GM12878 (cell line): ENCODE data around the gene TRAF5. TPM values are rescaled to one million over a fixed set of nuclear protein-coding genes. Genes with fewer than 3 reads are reported as not detected.
A peak's percentile ranks its signal among the peaks of the same experiment; 100 is the strongest.

Experiments
- ATAC-seq: fragments of 200-7000 bp; cut with Tn5 transposase; 3 replicates; pipeline ENCODE4 v1.9.1; 2020; ENCODE audit warnings: mild to moderate bottlenecking, moderate library complexity
- BruUV-seq: library from RNA; stranded (reverse); fragments of 400-500 nt; replicated peaks from 2 replicates; lab custom pipeline; 2021; lab: Mats Ljungman, UMichigan
- CTCF ChIA-PET: fragments of 300-600 bp; sonication (Branson Sonifier 250); formaldehyde crosslinking; extraction: SDS; loops from one replicate; lab custom pipeline; 2021; ENCODE audit warnings: inconsistent platforms; lab: Yijun Ruan, JAX
- POLR2A ChIA-PET: fragments of 350-600 bp; formaldehyde crosslinking; extraction: SDS; loops from one replicate; lab custom pipeline; 2021; ENCODE audit warnings: inconsistent platforms; lab: Charles Lee
- RAD21 ChIA-PET: fragments of 300-600 bp; sonication (Branson Sonifier 250); formaldehyde crosslinking; loops from one replicate; lab custom pipeline; 2023; ENCODE audit warnings: antibody characterized with exemption; ENCODE audit not compliant: unreplicated experiment; lab: Charles Lee
- SMC1A ChIA-PET: fragments of 300-600 bp; sonication (Branson Sonifier 250); formaldehyde crosslinking; loops from one replicate; lab custom pipeline; 2023; ENCODE audit not compliant: unreplicated experiment, uncharacterized antibody; lab: Charles Lee
- DNase-seq: peaks from one replicate; pipeline ENCODE4 v3.0.0-alpha.2; 2011; ENCODE audit warnings: low read depth, low spot score
- FAIRE-seq: peaks from 3 replicates; lab custom pipeline; 2011; peaks lifted over from hg19 to GRCh38; lab: Jason Lieb, UNC
- H2AFZ ChIP-seq: 2 replicates; pipeline ENCODE4 v1.6.0; 2011; ENCODE audit warnings: low read depth, low read length, control low read depth; ENCODE audit not compliant: control insufficient read depth
- H3K27ac ChIP-seq: 2 replicates; pipeline ENCODE4 v1.5.1; 2011; ENCODE audit warnings: control low read depth; ENCODE audit not compliant: control insufficient read depth, insufficient read depth
- H3K27me3 ChIP-seq, 2 experiments: replicated peaks in 1 of 2; 2 replicates each; pipeline versions ENCODE4 v1.6.0 to v1.6.1; 2011; ENCODE audit warnings: low read length in 1 of 2; ENCODE audit not compliant: control insufficient read depth in 2 of 2, insufficient read depth in 2 of 2
- H3K36me3 ChIP-seq, 2 experiments: 2 replicates each; pipeline ENCODE4 v1.5.1; 2011; ENCODE audit warnings: low read length in 1 of 2; ENCODE audit not compliant: control insufficient read depth in 2 of 2, insufficient read depth in 2 of 2
- H3K4me1 ChIP-seq: 2 replicates; pipeline ENCODE4 v1.6.1; 2011; ENCODE audit warnings: mild to moderate bottlenecking, low read length, moderate library complexity, mixed read lengths; ENCODE audit not compliant: control insufficient read depth, insufficient read depth
- H3K4me2 ChIP-seq: 2 replicates; pipeline ENCODE4 v1.6.0; 2011; ENCODE audit warnings: control low read depth; ENCODE audit not compliant: control insufficient read depth, insufficient read depth
- H3K4me3 ChIP-seq: fragments of 200-600 bp; sonication (generic); 2 replicates; pipeline ENCODE4 v1.5.1; 2016
- H3K79me2 ChIP-seq: 2 replicates; pipeline ENCODE4 v1.6.0; 2011; ENCODE audit warnings: low read length; ENCODE audit not compliant: control insufficient read depth, insufficient read depth
- H3K9ac ChIP-seq: 2 replicates; pipeline ENCODE4 v1.8.0; 2011; ENCODE audit warnings: low read length, control low read depth, mixed read lengths; ENCODE audit not compliant: control insufficient read depth, insufficient read depth
- H3K9me3 ChIP-seq: replicated peaks from 3 replicates; pipeline ENCODE4 v1.5.1; 2011; ENCODE audit warnings: mild to moderate bottlenecking, low read length; ENCODE audit not compliant: control insufficient read depth, insufficient read depth
- H4K20me1 ChIP-seq: 2 replicates; pipeline ENCODE4 v1.6.0; 2011; ENCODE audit not compliant: control insufficient read depth, insufficient read depth
- CREB1 ChIP-seq: IDR thresholded peaks from 2 replicates; pipeline ENCODE4 v1.6.1; 2012; ENCODE audit warnings: low read depth, mild to moderate bottlenecking, inconsistent platforms
- CREM ChIP-seq: IDR thresholded peaks from 2 replicates; pipeline ENCODE4 v1.6.1; 2014; ENCODE audit warnings: antibody characterized with exemption, low read depth
- ESRRA ChIP-seq: IDR thresholded peaks from 2 replicates; pipeline ENCODE4 v1.6.1; 2012; ENCODE audit warnings: mild to moderate bottlenecking, low read length, improper control_type of control experiment
- HDAC6 ChIP-seq: fragments of 200-600 bp; sonication (generic); IDR thresholded peaks from one replicate; pipeline ENCODE4 v1.8.0; 2017; ENCODE audit warnings: antibody characterized with exemption; ENCODE audit not compliant: unreplicated experiment
- IKZF1 ChIP-seq: fragments of 450-650 bp; conservative IDR thresholded peaks from 2 replicates; pipeline ENCODE4 v1.6.1; 2017; ENCODE audit warnings: antibody characterized with exemption, mild to moderate bottlenecking
- JUND ChIP-seq: IDR thresholded peaks from 2 replicates; pipeline ENCODE4 v1.6.1; 2012; ENCODE audit warnings: low read depth, mild to moderate bottlenecking, low read length, improper control_type of control experiment, moderate library complexity
- MEF2B ChIP-seq: fragments of 450-650 bp; IDR thresholded peaks from 2 replicates; pipeline ENCODE4 v1.6.1; 2018; ENCODE audit warnings: mild to moderate bottlenecking, moderate library complexity; ENCODE audit not compliant: partially characterized antibody, poor library complexity, severe bottlenecking
- NFYA ChIP-seq: IDR thresholded peaks from 2 replicates; pipeline ENCODE4 v1.6.1; 2011; ENCODE audit warnings: low read depth, mild to moderate bottlenecking, low read length, improper control_type of control experiment, borderline replicate concordance
- RELA ChIP-seq: fragments of 450-650 bp; IDR thresholded peaks from 2 replicates; pipeline ENCODE4 v1.8.0; 2014; ENCODE audit warnings: borderline replicate concordance; ENCODE audit not compliant: partially characterized antibody
- RUNX3 ChIP-seq: IDR thresholded peaks from 2 replicates; pipeline ENCODE4 v1.6.1; 2012; ENCODE audit warnings: low read length, inconsistent platforms
- WGBS: methylation state at CpG from one replicate; pipeline ENCODE4 v1.1.6; 2016; ENCODE audit warnings: low lambda C conversion rate; ENCODE audit not compliant: insufficient replicate concordance, insufficient coverage; ENCODE audit errors: missing lambda C conversion rate; 5-methylcytosine and 5-hydroxymethylcytosine counted together
- in situ Hi-C: fragments of 300-500 bp; cut with MboI; formaldehyde crosslinking; loops from 9 replicates; pipeline ENCODE4 v1.14.3; 2018; ENCODE audit warnings: mixed read lengths
- intact Hi-C: fragments of 100-400 bp; cut with micrococcal nuclease; formaldehyde crosslinking; loops from one replicate; pipeline ENCODE4 v1.14.2; 2022; ENCODE audit not compliant: unreplicated experiment
- polyA plus RNA-seq, 11 experiments: library from polyadenylated mRNA; depleted of rRNA in 4 of 11; unstranded in 6 of 11; stranded (reverse) in 5 of 11; fragments of >200 nt; fragmentation: Nextera tagmentation in 4 of 11; fragmentation: Illumina TruSeq in 1 of 11; extraction: Ambion mirVana in 4 of 11; extraction: Trizol in 1 of 11; gene quantifications; 1 replicate in 1 of 11; 2 replicates in 10 of 11; pipeline versions ENCODE4 v1.2.1 to v1.2.3, GENCODE V29; 2011 to 2016; ENCODE audit warnings: inconsistent platforms in 2 of 11, missing spikeins in 2 of 11, low read depth in 1 of 11
- total RNA-seq, 4 experiments: library from RNA; depleted of rRNA in 3 of 4; stranded (reverse); fragments of >200 nt in 3 of 4; fragmentation: Illumina TruSeq in 1 of 4; extraction: Trizol in 1 of 4; gene quantifications; 2 replicates each; pipeline versions ENCODE4 v1.2.1 to v1.2.3, GENCODE V29; 2013 to 2021
- TF ChIP-seq, protein P1 (sequence below): IDR thresholded peaks from 2 replicates; pipeline ENCODE4 v1.6.1; 2012; ENCODE audit warnings: low read length, inconsistent platforms
- TF ChIP-seq, protein P2 (sequence below): fragments of 450-650 bp; IDR thresholded peaks from 2 replicates; pipeline ENCODE4 v1.6.1; 2017; ENCODE audit warnings: mild to moderate bottlenecking
- TF ChIP-seq, protein P3 (sequence below): fragments of 450-650 bp; IDR thresholded peaks from 2 replicates; pipeline ENCODE4 v1.6.1; 2017; ENCODE audit warnings: mild to moderate bottlenecking, low read depth, inconsistent platforms; ENCODE audit not compliant: poor library complexity, severe bottlenecking

Gene TRAF5
- total and polyA plus RNA-seq, 10 of the 15 experiments (the other 5 are each of a cell fraction or from before 2014, with no cell fraction given) = 10.6 to 36.5 (median 26.3) TPM

DNA sequence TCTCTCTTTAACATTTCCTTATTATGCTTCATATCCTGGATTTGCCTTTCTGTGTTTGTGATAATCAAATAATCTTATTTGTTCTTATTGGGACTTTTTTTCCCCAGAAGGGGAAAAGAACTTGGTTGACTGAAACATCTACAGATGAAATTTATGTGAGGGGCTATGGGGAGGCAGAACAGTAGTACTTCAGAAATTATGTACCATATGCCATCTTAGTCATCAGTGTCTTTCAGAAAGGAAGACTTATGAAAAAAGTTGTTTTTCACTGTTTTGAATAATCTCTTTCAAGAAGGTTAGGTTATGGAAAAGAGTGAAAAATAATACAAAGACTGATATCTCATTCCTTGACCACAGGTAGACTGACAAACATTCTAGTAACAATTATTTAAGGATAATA, 30.2 kb upstream of the TRAF5 start:
- ChIA-PET CTCF (interaction anchor here (0.8 to 1.0 kb wide), 2 partner anchors 13 to 38 kb away, joined by 3 read pairs; no protein-coding TSS in a partner anchor), POLR2A (no interaction called here), RAD21 (no interaction called here), SMC1A (interaction anchor here (1.3 kb wide), 1 partner anchor 242 kb away, joined by 5 read pairs; no protein-coding TSS in a partner anchor)
- intact Hi-C loops (no loop called here), in situ Hi-C loops (no loop called here)
- no peak for TF ChIP-seq RELA
- TF ChIP-seq IKZF1 = no peak
- TF ChIP-seq NFYA = no peak
- H3K27ac ChIP-seq = no peak overlapping the region
- H3K36me3 ChIP-seq = peaks cover 2 to 13% of the 10 kb centered on the region in 2 experiments; a peak in 3 of 4 replicates
- H3K27me3 ChIP-seq = no peaks in the 10 kb centered on the region
- no peaks in the 10 kb centered on the region for H3K9me3 ChIP-seq
- no peaks in the 10 kb centered on the region for H3K79me2 ChIP-seq
- no peak for DNase-seq
- no peak for ATAC-seq
- no peaks in the 10 kb centered on the region for H4K20me1 ChIP-seq
- no TSS peak for BruUV-seq
- H3K4me2 ChIP-seq = no peak overlapping the region
- H3K4me3 ChIP-seq = no peak overlapping the region
- FAIRE-seq = no peak
- H3K9ac ChIP-seq = no peak overlapping the region
- no peaks in the 10 kb centered on the region for H3K4me1 ChIP-seq
- no peak overlapping the region for H2AFZ ChIP-seq

DNA sequence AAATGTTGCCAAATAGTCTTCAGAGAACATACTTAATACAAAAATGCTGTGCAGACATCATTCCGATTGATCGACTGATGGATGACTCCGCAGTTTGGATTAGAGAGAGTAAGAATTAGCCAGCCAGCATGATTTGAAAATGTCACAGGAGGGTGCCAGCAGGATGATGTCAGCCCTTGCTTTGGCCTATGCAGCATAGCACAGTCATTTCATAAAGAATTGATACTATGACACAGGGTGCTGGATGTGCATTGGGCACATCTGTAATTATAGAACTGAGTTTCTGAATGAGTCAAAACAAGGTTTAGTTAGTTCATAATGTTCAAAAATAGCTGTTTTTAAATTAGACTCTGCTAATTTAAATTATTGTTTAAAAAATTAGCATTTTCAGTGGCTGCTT, 21.6 kb upstream of the TRAF5 start:
- H3K4me3 ChIP-seq = no peak overlapping the region
- H4K20me1 ChIP-seq = no peaks in the 10 kb centered on the region
- intact Hi-C loops (no loop called here), in situ Hi-C loops (no loop called here)
- H3K27ac ChIP-seq = no peak overlapping the region
- H2AFZ ChIP-seq = no peak overlapping the region
- no peak overlapping the region for H3K9ac ChIP-seq
- DNase-seq (no peak), ATAC-seq (peak; percentile 100), FAIRE-seq (peak; percentile 64)
- no peaks in the 10 kb centered on the region for H3K9me3 ChIP-seq
- no peaks in the 10 kb centered on the region for H3K27me3 ChIP-seq
- CTCF ChIA-PET = interaction anchor here (0.6 to 0.7 kb wide), 2 partner anchors 18 to 91 kb away, joined by 3 read pairs; no protein-coding TSS in a partner anchor
- BruUV-seq = no TSS peak
- POLR2A ChIA-PET = no interaction called here
- 0 out of 2 replicates have a peak, but pooled peaks cover 6% of the 10 kb centered on the region for H3K4me1 ChIP-seq
- RAD21 ChIA-PET = no interaction called here
- no peaks in the 10 kb centered on the region for H3K79me2 ChIP-seq
- SMC1A ChIA-PET = no interaction called here
- 59% methylated on average over 3 of the region's 3 CpGs for WGBS
- no peak overlapping the region for H3K4me2 ChIP-seq
- H3K36me3 ChIP-seq = peaks cover 0 to 5% of the 10 kb centered on the region in 2 experiments; a peak in 2 of 4 replicates
- TF ChIP-seq, protein P1, sequence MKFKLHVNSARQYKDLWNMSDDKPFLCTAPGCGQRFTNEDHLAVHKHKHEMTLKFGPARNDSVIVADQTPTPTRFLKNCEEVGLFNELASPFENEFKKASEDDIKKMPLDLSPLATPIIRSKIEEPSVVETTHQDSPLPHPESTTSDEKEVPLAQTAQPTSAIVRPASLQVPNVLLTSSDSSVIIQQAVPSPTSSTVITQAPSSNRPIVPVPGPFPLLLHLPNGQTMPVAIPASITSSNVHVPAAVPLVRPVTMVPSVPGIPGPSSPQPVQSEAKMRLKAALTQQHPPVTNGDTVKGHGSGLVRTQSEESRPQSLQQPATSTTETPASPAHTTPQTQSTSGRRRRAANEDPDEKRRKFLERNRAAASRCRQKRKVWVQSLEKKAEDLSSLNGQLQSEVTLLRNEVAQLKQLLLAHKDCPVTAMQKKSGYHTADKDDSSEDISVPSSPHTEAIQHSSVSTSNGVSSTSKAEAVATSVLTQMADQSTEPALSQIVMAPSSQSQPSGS = peak; percentile 92
- 0 out of 2 replicates have a peak, but pooled peaks have one; percentile 22 for TF ChIP-seq JUND
- TF ChIP-seq, protein P2, sequence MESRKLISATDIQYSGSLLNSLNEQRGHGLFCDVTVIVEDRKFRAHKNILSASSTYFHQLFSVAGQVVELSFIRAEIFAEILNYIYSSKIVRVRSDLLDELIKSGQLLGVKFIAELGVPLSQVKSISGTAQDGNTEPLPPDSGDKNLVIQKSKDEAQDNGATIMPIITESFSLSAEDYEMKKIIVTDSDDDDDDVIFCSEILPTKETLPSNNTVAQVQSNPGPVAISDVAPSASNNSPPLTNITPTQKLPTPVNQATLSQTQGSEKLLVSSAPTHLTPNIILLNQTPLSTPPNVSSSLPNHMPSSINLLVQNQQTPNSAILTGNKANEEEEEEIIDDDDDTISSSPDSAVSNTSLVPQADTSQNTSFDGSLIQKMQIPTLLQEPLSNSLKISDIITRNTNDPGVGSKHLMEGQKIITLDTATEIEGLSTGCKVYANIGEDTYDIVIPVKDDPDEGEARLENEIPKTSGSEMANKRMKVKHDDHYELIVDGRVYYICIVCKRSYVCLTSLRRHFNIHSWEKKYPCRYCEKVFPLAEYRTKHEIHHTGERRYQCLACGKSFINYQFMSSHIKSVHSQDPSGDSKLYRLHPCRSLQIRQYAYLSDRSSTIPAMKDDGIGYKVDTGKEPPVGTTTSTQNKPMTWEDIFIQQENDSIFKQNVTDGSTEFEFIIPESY = no peak
- TF ChIP-seq MEF2B = peak; percentile 60
- peak; percentile 29; the same call in 1 of the 2 replicates for TF ChIP-seq RUNX3
- no peak for TF ChIP-seq ESRRA
- no peak for TF ChIP-seq HDAC6
- TF ChIP-seq, protein P3, sequence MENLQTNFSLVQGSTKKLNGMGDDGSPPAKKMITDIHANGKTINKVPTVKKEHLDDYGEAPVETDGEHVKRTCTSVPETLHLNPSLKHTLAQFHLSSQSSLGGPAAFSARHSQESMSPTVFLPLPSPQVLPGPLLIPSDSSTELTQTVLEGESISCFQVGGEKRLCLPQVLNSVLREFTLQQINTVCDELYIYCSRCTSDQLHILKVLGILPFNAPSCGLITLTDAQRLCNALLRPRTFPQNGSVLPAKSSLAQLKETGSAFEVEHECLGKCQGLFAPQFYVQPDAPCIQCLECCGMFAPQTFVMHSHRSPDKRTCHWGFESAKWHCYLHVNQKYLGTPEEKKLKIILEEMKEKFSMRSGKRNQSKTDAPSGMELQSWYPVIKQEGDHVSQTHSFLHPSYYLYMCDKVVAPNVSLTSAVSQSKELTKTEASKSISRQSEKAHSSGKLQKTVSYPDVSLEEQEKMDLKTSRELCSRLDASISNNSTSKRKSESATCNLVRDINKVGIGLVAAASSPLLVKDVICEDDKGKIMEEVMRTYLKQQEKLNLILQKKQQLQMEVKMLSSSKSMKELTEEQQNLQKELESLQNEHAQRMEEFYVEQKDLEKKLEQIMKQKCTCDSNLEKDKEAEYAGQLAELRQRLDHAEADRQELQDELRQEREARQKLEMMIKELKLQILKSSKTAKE = no peak
- TF ChIP-seq CREM = peak; percentile 78
- peak; percentile 82 for TF ChIP-seq CREB1
